Heart left ventricle (tissue), 16 donors: ENCODE measurements around the gene ABLIM2. TPM values are rescaled to one million over a fixed set of nuclear protein-coding genes. Genes with fewer than 3 reads are reported as not detected.
A peak's percentile ranks its signal among the peaks of the same experiment; 100 is the strongest.
"Not testable (repeated sequence)": the region's sequence is repeated elsewhere in the genome, so short reads cannot be mapped to it uniquely, and the experiment has no call there.

Experiments used
- ATAC-seq, 4 donors: fragments of 200-7000 bp; cut with Tn5 transposase; one replicate each; pipeline ENCODE4 v1.9.1; 2020 to 2022; ENCODE audit warnings: moderate library complexity in 4 of 4, mild to moderate bottlenecking in 3 of 4, moderate number of reproducible peaks in 1 of 4
- DNase-seq, 5 donors: peaks; one replicate each; pipeline ENCODE4 v3.0.0-alpha.2; 2020
- H3K27ac ChIP-seq, 12 donors: fragments of 200-600 bp; sonication (generic) in 4 of 12; one replicate each; pipeline versions ENCODE4 v1.5.0 to v1.8.0; 2016 to 2022; ENCODE audit warnings: mild to moderate bottlenecking in 2 of 12
- H3K27me3 ChIP-seq, 9 donors: fragments of 200-600 bp; sonication (generic) in 2 of 9; one replicate each; pipeline versions ENCODE4 v1.5.1 to v1.8.0; 2016 to 2022; ENCODE audit warnings: mild to moderate bottlenecking in 3 of 9
- H3K36me3 ChIP-seq, 9 donors: fragments of 200-600 bp; sonication (generic) in 2 of 9; one replicate each; pipeline versions ENCODE4 v1.5.0 to v1.8.0; 2018 to 2022; ENCODE audit warnings: mild to moderate bottlenecking in 2 of 9
- H3K4me1 ChIP-seq, 12 donors: fragments of 200-600 bp; sonication (generic) in 4 of 12; one replicate each; pipeline versions ENCODE4 v1.5.0 to v1.8.0; 2016 to 2022; ENCODE audit warnings: mild to moderate bottlenecking in 3 of 12
- H3K4me3 ChIP-seq, 12 donors: fragments of 200-600 bp; sonication (generic) in 4 of 12; one replicate each; pipeline versions ENCODE4 v1.5.0 to v1.8.0; 2017 to 2022; ENCODE audit warnings: mild to moderate bottlenecking in 9 of 12, moderate library complexity in 4 of 12
- H3K9me3 ChIP-seq, 12 donors: fragments of 200-600 bp; sonication (generic) in 4 of 12; one replicate each; pipeline versions ENCODE4 v1.5.0 to v1.8.0; 2016 to 2022; ENCODE audit warnings: mild to moderate bottlenecking in 1 of 12
- CTCF ChIP-seq, 12 donors: fragments of 200-600 bp; sonication (generic) in 4 of 12; IDR thresholded peaks; one replicate each; pipeline versions ENCODE4 v1.5.0 to v1.8.0; 2018 to 2022; ENCODE audit warnings: antibody characterized with exemption in 12 of 12, mild to moderate bottlenecking in 5 of 12
- POLR2A ChIP-seq, 2 donors: fragments of 450-650 bp; IDR thresholded peaks; one replicate each; pipeline ENCODE4 v1.6.1; 2017; ENCODE audit warnings: antibody characterized with exemption in 2 of 2, mild to moderate bottlenecking in 2 of 2, moderate library complexity in 2 of 2
- WGBS, 4 donors: extraction: QIAGEN DNeasy Blood & Tissue Kit in 2 of 4; methylation state at CpG; one replicate each; pipeline versions ENCODE4 v1.1.5 to v1.1.7; 2013 to 2018; 5-methylcytosine and 5-hydroxymethylcytosine counted together
- intact Hi-C, 10 donors: fragments of 100-400 bp; cut with DNase I; formaldehyde crosslinking; loops; one replicate each; pipeline versions ENCODE4 v1.11.1 to v1.14.2; 2022
- polyA plus RNA-seq, 2 donors: library from polyadenylated mRNA; stranded (reverse); fragments of 200-250 nt; gene quantifications; one replicate each; pipeline ENCODE4 v1.2.3, GENCODE V29; 2013
- total RNA-seq, 9 donors: library from RNA; depleted of rRNA in 2 of 9; stranded (reverse); fragments of >200 nt in 2 of 9; fragmentation: NEBNext Ultra II Directional in 3 of 9; extraction: Animal tissue kit (Norgen Biotek cat#: 25700) in 3 of 9; gene quantifications; one replicate each; pipeline versions ENCODE4 v1.1.0 to v1.2.4, GENCODE V29; 2016 to 2023
- donor health status: ischemic (EF 13 %, LVEDD 7.1; RV severe dilation, severe dysfunction).
- donor health status: healthy with polysubstance abuse.
- donor health status: DM: no; HTN: yes; CAD: no.
- donor health status: DM: no; HTN: no; CAD: no.
- donor health status: ischemic (EF 25% LVEDD 6.9; RV normal size, moderate dysfunction).
- donor health status: ischemic (EF 25% LVEDD 5.7; RV mildly dilated, moderate dysfunction).
- donor health status: healthy.
- donor health status: DM: yes; HTN: yes; CAD: no.
- donor health status: ischemic (EF 35%, LVEDD 5.7; RV mildly dilated, moderate dysfunction).
- donor health status: nonischemic (EF 11% LVEDD 7.7; RV severe dilation, severe dysfunction).
- donor health status: DM: yes; HTN: yes; CAD: no.
- donor health status: PGD.
- donor health status: ischemic (EF 29% LVEDD 5.4; RV normal size, mild dysfunction).
- donor health status: nonischemic (EF 23%, LVEDD 6.1; RV moderate dilation, normal function).

Gene ABLIM2
- total and polyA plus RNA-seq, 11 donors = 11.1 to 27.9 (median 18.4) TPM

GRCh38 chr4:7924163-7924562 lies 234.4 kb downstream of the ABLIM2 start:
- no peak for ATAC-seq
- no peak overlapping the region for H3K27ac ChIP-seq
- intact Hi-C loops = no loop called here

GRCh38 chr4:7922466-7922865 lies 236.1 kb downstream of the ABLIM2 start:
- H3K27ac ChIP-seq = no peak overlapping the region
- DNase-seq (no peak), ATAC-seq (no peak)
- no peaks in the 10 kb centered on the region for H3K27me3 ChIP-seq
- H3K36me3 ChIP-seq = no peaks in the 10 kb centered on the region
- WGBS, 4 donors = 95 to 96% (median 96%) methylated on average over 7 of the region's 7 CpGs
- no peaks in the 10 kb centered on the region for H3K9me3 ChIP-seq
- TF ChIP-seq CTCF (IDR thresholded peaks at IDR 0.05) (no peak), POLR2A (IDR thresholded peaks at IDR 0.05) (no peak)
- peaks cover 0 to 21% (median 2%) of the 10 kb centered on the region in 12 donors for H3K4me1 ChIP-seq
- intact Hi-C loops = no loop called here
- no peak overlapping the region for H3K4me3 ChIP-seq

More at GRCh38 chr4:7924163-7924562, 234.4 kb downstream of the ABLIM2 start:
- Histone ChIP-seq H3K36me3 (no peaks in the 10 kb centered on the region), H3K4me1 (peaks cover 0 to 21% (median 1%) of the 10 kb centered on the region in 12 donors), H3K4me3 (no peak overlapping the region), H3K9me3 (no peaks in the 10 kb centered on the region), H3K27me3 (no peaks in the 10 kb centered on the region)
- WGBS, 4 donors = 66 to 73% (median 67%) methylated on average over 7 of the region's 7 CpGs
- no peak for DNase-seq
- no peak for TF ChIP-seq CTCF (IDR thresholded peaks at IDR 0.05)
- TF ChIP-seq POLR2A (IDR thresholded peaks at IDR 0.05) = no peak

DNA sequence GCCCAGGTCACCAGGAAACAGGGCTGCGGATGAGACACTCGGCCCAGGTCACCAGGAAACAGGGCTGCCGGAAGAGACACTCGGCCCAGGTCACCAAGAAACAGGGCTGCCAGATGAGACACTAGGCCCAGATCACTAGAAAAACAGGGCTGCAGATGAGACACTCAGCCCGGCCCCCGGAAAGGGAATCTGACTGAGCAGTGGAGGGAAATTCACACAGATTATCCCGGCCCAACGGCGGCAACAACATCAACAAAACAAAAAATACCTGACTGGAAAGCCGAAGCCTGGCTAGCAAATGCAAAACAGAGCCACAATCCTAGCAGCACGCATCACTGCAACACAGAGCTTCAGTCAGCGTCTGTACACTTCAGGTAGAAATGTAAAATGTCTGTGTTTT lies 239.6 kb downstream of the ABLIM2 start:
- WGBS, 4 donors = 66 to 72% (median 70%) methylated on average over 12 of the region's 12 CpGs
- no peaks in the 10 kb centered on the region for H3K27me3 ChIP-seq
- TF ChIP-seq CTCF (IDR thresholded peaks at IDR 0.05) = no peak
- no peak for TF ChIP-seq POLR2A (IDR thresholded peaks at IDR 0.05)
- peak overlapping the region in 1 of 12 donors; percentile 4 for H3K27ac ChIP-seq
- ATAC-seq (no peak), DNase-seq (no peak)
- intact Hi-C loops = no loop called here
- H3K4me1 ChIP-seq = peaks cover 0 to 13% (median 1%) of the 10 kb centered on the region in 12 donors
- H3K4me3 ChIP-seq = no peak overlapping the region
- H3K9me3 ChIP-seq = no peaks in the 10 kb centered on the region
- H3K36me3 ChIP-seq = no peaks in the 10 kb centered on the region

- DNase-seq, ATAC-seq, H3K9me3 ChIP-seq, H3K27me3 ChIP-seq, H3K36me3 ChIP-seq, intact Hi-C loops, H3K27ac ChIP-seq, H3K4me3 ChIP-seq: not testable (repeated sequence)
- 75 to 81% (median 79%) methylated on average over 9 to 18 of the region's 18 CpGs for WGBS, 4 donors
- peaks cover 0 to 12% (median 0%) of the 10 kb centered on the region in 12 donors for H3K4me1 ChIP-seq
Measured at GRCh38 chr4:7918187-7918586, 240.4 kb downstream of the ABLIM2 start.

DNA sequence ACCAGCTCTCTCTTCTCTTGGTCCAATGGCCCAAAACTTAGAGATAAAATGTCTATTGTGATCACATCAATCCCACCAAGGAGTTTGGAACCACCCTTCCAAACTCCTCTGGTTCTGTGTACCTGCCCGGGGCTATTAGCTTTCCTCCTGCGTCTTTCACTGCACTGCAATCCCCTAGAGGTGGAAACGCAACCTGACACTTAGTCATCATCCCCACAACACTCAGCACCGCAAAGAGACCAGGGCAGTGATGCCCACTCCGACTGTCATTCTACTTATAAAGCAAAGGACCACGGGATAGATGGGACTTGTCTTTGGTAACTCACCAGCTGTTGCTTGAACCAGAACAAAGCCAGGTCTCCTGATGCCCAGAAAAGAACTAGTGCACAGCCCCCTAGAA lies 240.9 kb downstream of the ABLIM2 start:
- Histone ChIP-seq H3K4me3 (no peak overlapping the region), H3K36me3 (no peaks in the 10 kb centered on the region), H3K9me3 (no peaks in the 10 kb centered on the region), H3K4me1 (peaks cover 0 to 12% (median 0%) of the 10 kb centered on the region in 12 donors), H3K27ac (no peak overlapping the region), H3K27me3 (no peaks in the 10 kb centered on the region)
- intact Hi-C loops = no loop called here
- 89 to 93% (median 90%) methylated on average over 6 of the region's 6 CpGs for WGBS, 4 donors
- ATAC-seq = no peak
- TF ChIP-seq POLR2A (IDR thresholded peaks at IDR 0.05) (no peak), CTCF (IDR thresholded peaks at IDR 0.05) (no peak)
- DNase-seq = no peak
